Lower lobe of right lung (tissue), 2 donors: ENCODE measurements around the gene CPNE5. TPM values are rescaled to one million over a fixed set of nuclear protein-coding genes. Genes with fewer than 3 reads are reported as not detected.

ENCODE experiments used
- ATAC-seq, 2 donors: fragments of 200-7000 bp; cut with Tn5 transposase; one replicate each; pipeline ENCODE4 v1.9.1; 2020 to 2022; ENCODE audit warnings: mild to moderate bottlenecking in 2 of 2, moderate library complexity in 2 of 2
- DNase-seq: peaks from one replicate; pipeline ENCODE4 v3.0.0-alpha.2; 2020
- H3K27ac ChIP-seq: fragments of 200-600 bp; one replicate; pipeline ENCODE4 v1.8.0; 2022
- H3K27me3 ChIP-seq: fragments of 200-600 bp; one replicate; pipeline ENCODE4 v1.8.0; 2022; ENCODE audit warnings: low read depth
- H3K36me3 ChIP-seq: fragments of 200-600 bp; one replicate; pipeline ENCODE4 v1.8.0; 2022; ENCODE audit warnings: mild to moderate bottlenecking
- H3K4me1 ChIP-seq: fragments of 200-600 bp; one replicate; pipeline ENCODE4 v1.8.0; 2022
- H3K4me3 ChIP-seq: fragments of 200-600 bp; one replicate; pipeline ENCODE4 v1.8.0; 2022; ENCODE audit warnings: mild to moderate bottlenecking
- H3K9me3 ChIP-seq: fragments of 200-600 bp; one replicate; pipeline ENCODE4 v1.8.0; 2022
- intact Hi-C: fragments of 100-400 bp; cut with DNase I; formaldehyde crosslinking; loops from one replicate; pipeline ENCODE4 v1.11.0; 2022
- total RNA-seq: library from RNA; stranded (reverse); fragmentation: NEBNext Ultra II Directional; extraction: Animal tissue kit (Norgen Biotek cat#: 25700); gene quantifications from one replicate; pipeline ENCODE4 v1.2.1, GENCODE V29; 2021
- TF ChIP-seq, protein P1 (sequence below): fragments of 200-600 bp; IDR thresholded peaks from one replicate; pipeline ENCODE4 v1.8.0; 2022; ENCODE audit warnings: antibody characterized with exemption, mild to moderate bottlenecking
- donor health status: DM: no; HTN: yes; CAD: no; lungs with severe emphysema.

CPNE5 gene
- total RNA-seq, 1 donor from 2014 or later, result 2.4 TPM

DNA sequence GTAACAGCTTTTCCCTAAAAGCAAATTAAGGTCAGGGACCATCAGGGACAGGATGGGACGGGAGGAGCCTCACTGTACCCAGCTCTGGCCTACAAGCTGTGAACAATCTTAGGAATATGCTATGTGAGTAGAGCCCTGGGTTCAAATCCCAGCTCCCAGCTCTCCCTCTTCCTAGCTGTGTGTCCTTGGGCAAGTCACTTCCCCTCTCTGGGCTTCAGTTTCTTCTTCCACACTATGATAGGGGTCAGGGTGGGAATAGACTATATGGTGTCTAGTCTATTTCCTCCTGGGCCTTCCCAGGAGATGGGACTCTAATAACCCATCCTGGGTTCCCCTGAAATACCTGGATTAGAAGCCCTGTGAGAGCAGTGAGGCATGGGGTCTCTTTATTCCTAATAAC is 41.6 kb downstream of the CPNE5 start:
- no peaks in the 10 kb centered on the region for H3K36me3 ChIP-seq
- ATAC-seq (no peak), DNase-seq (no peak)
- no peak overlapping the region for H3K27ac ChIP-seq
- H3K4me1 ChIP-seq, result no peaks in the 10 kb centered on the region
- intact Hi-C loops, result no loop called here
- H3K4me3 ChIP-seq, result no peak overlapping the region
- no peaks in the 10 kb centered on the region for H3K9me3 ChIP-seq
- TF ChIP-seq, protein P1, sequence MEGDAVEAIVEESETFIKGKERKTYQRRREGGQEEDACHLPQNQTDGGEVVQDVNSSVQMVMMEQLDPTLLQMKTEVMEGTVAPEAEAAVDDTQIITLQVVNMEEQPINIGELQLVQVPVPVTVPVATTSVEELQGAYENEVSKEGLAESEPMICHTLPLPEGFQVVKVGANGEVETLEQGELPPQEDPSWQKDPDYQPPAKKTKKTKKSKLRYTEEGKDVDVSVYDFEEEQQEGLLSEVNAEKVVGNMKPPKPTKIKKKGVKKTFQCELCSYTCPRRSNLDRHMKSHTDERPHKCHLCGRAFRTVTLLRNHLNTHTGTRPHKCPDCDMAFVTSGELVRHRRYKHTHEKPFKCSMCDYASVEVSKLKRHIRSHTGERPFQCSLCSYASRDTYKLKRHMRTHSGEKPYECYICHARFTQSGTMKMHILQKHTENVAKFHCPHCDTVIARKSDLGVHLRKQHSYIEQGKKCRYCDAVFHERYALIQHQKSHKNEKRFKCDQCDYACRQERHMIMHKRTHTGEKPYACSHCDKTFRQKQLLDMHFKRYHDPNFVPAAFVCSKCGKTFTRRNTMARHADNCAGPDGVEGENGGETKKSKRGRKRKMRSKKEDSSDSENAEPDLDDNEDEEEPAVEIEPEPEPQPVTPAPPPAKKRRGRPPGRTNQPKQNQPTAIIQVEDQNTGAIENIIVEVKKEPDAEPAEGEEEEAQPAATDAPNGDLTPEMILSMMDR, result no peak
- no peaks in the 10 kb centered on the region for H3K27me3 ChIP-seq

DNA sequence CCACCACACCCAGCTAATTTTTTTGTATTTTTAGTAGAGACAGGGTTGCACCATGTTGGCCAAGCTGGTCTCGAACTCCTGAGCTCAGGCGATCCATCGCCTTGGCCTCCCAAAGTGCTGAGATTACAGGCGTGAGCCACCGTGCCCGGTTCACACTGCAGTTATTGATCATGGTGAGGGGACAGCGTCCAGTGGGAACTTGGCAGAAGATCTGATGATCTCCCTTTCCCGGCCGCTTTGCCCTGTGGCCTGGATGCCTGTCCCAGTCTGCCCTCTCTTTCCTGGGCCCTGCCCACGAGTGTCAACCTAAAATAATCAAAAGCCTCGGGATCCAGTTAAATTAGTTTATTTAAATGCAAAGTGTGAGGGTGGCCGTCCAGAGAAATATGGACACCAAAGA is 42.2 kb downstream of the CPNE5 start:
- ATAC-seq, result no peak
- Histone ChIP-seq H3K27me3 (no peaks in the 10 kb centered on the region), H3K4me1 (no peaks in the 10 kb centered on the region), H3K9me3 (no peaks in the 10 kb centered on the region), H3K27ac (no peak overlapping the region), H3K4me3 (no peak overlapping the region), H3K36me3 (no peaks in the 10 kb centered on the region)
- intact Hi-C loops, result no loop called here
- no peak for DNase-seq
- TF ChIP-seq, protein P1, result no peak

DNA sequence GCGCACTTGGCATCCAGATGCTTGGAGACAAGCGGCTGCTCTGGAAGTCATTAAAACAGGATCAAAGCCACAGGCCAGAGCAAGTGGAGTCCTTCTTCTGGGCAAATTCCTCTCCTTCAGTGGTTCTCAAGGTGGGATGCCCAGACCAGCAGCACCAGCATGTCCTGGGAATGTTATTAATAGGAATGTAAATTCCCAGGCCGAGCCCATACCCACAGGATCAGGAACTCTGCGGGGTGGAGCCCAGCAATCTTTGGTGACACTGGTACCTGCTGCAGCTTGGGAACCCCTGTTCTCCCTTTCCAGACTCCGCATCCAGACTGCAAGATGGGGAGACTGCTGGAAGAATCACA is 44.6 kb downstream of the CPNE5 start:
- Histone ChIP-seq H3K27ac (no peak overlapping the region), H3K4me1 (no peaks in the 10 kb centered on the region), H3K4me3 (no peak overlapping the region), H3K27me3 (no peaks in the 10 kb centered on the region), H3K9me3 (no peaks in the 10 kb centered on the region), H3K36me3 (no peaks in the 10 kb centered on the region)
- TF ChIP-seq, protein P1, result no peak
- no peak for DNase-seq
- no peak for ATAC-seq
- intact Hi-C loops, result no loop called here

DNA sequence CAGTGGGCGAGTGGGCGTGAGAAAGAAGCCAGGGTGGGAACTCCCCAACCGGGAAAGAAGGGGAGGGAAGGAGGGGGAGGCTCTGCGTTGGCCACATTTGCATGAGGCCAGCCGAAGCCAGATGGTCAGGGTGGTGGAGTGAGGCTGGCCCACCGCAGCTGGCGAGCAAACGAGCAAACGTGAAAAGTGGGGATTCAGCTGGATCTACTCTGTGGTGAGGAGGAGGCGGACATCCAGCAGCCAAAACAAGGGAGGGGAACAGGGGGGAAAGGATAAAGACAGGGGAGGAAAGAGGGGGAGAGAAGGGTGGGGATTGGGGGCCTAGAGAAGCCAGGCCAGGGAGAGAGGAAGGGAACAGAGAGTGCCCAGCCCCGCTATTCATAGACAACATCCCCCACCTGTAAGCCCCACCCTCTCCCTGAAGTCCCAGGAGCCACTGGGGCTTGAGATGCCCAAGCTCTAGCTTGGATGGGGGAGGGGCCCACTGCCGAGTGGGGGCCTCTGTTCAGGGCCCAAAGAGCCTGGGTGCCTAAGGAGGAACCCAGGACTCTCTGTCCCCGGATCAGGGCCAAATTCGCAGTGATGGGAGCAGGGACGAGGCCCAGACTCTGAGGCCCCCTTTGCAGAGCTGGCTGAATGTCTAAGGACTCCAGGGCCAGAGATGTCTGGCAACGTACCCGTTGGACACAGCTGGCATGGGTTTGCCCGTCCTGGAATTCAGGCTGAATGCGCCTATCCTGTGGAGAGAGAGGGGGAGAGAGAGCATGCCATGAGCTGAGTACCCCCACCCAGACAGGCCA is 45.1 kb downstream of the CPNE5 start:
- H3K4me1 ChIP-seq, result no peaks in the 10 kb centered on the region
- no peaks in the 10 kb centered on the region for H3K27me3 ChIP-seq
- ATAC-seq (no peak), DNase-seq (no peak)
- no peak overlapping the region for H3K4me3 ChIP-seq
- H3K27ac ChIP-seq, result no peak overlapping the region
- H3K36me3 ChIP-seq, result no peaks in the 10 kb centered on the region
- TF ChIP-seq, protein P1, result no peak
- intact Hi-C loops, result no loop called here
- H3K9me3 ChIP-seq, result no peaks in the 10 kb centered on the region

DNA sequence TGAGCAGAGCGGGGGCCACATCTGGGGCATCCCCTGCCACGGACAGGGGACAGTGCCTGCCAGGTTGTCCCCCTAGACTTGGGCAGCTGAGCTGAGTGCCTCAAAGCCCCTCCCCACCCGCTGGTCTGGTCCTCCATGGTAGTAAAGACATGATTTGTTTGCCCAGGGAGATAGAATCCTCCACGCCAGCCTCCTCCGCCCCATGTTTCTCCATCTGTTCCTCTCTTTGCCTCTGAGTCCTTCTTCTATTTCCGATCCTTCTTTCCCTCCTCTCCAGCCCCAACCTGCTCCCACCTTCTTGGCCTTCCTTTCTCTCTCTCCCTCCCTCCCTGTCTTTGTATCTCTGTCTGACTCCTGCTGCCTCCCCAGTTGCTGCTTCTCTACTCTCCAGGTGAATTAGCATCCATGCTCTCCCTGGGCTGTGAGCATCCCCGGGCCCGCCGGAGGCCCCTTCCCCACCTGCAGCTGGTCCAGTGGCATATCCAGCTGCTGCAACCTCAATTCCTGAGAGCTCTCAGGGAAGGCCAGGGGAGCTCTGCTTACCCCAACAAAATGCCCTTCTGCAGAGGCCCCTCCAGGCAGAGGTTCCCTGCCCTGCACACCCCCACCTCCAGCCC is 45.8 kb downstream of the CPNE5 start:
- ATAC-seq (no peak), DNase-seq (no peak)
- Histone ChIP-seq H3K36me3 (no peaks in the 10 kb centered on the region), H3K27me3 (no peaks in the 10 kb centered on the region), H3K9me3 (no peaks in the 10 kb centered on the region), H3K4me1 (no peaks in the 10 kb centered on the region), H3K27ac (no peak overlapping the region), H3K4me3 (no peak overlapping the region)
- intact Hi-C loops, result no loop called here
- TF ChIP-seq, protein P1, result no peak
